Body of pancreas (tissue), 4 donors: Measurements from ENCODE around the gene MPO. TPM values are rescaled to one million over a fixed set of nuclear protein-coding genes. Genes with fewer than 3 reads are reported as not detected.

ENCODE experiments used
- ATAC-seq: fragments of 150-250 bp; one replicate; pipeline ENCODE4 v1.9.1; 2016
- DNase-seq, 4 donors: peaks; one replicate each; pipeline ENCODE4 v3.0.0-alpha.2; 2019
- H3K27ac ChIP-seq, 4 donors: fragments of 200-600 bp; sonication (generic); 1 replicate in 3 of 4; 2 replicates in 1 of 4; pipeline versions ENCODE4 v1.5.1 to v1.6.1; 2016 to 2019; ENCODE audit warnings: mild to moderate bottlenecking in 1 of 4, mixed read lengths in 1 of 4, moderate library complexity in 1 of 4
- H3K27me3 ChIP-seq, 2 donors: fragments of 200-600 bp; sonication (generic); one replicate each; pipeline ENCODE4 v1.6.0; 2016; ENCODE audit warnings: mild to moderate bottlenecking in 1 of 2
- H3K36me3 ChIP-seq, 2 donors: fragments of 200-600 bp; sonication (generic); replicated peaks in 1 of 2; 2 replicates each; pipeline ENCODE4 v1.5.1; 2016; ENCODE audit warnings: low read depth in 2 of 2; ENCODE audit not compliant: insufficient read depth in 1 of 2
- H3K4me1 ChIP-seq: fragments of 200-600 bp; sonication (generic); one replicate; pipeline ENCODE4 v1.6.0; 2016
- H3K4me3 ChIP-seq, 2 donors: fragments of 200-600 bp; sonication (generic); 1 replicate in 1 of 2; 2 replicates in 1 of 2; pipeline ENCODE4 v1.5.1; 2016 to 2019
- H3K9me3 ChIP-seq, 3 donors: fragments of 200-600 bp; sonication (generic); 1 replicate in 2 of 3; 2 replicates in 1 of 3; pipeline ENCODE4 v1.5.1; 2016
- CTCF ChIP-seq, 7 experiments: fragments of 450-650 bp in 4 of 7; fragments of 200-600 bp in 3 of 7; sonication (generic) in 3 of 7; IDR thresholded peaks; one replicate each; pipeline ENCODE4 v1.5.1; 2016 to 2019; ENCODE audit warnings: antibody characterized with exemption in 7 of 7
- POLR2A ChIP-seq, 3 donors: fragments of 450-650 bp; IDR thresholded peaks; one replicate each; pipeline ENCODE4 v1.6.1; 2016; ENCODE audit warnings: antibody characterized with exemption in 3 of 3, mild to moderate bottlenecking in 2 of 3
- WGBS, 2 donors: methylation state at CpG; one replicate each; pipeline ENCODE4 v1.1.5; 2017; 5-methylcytosine and 5-hydroxymethylcytosine counted together
- intact Hi-C: fragments of 100-400 bp; cut with DNase I; formaldehyde crosslinking; loops from one replicate; pipeline ENCODE4 v1.15.1; 2023
- total RNA-seq, 2 donors: library from RNA; depleted of rRNA; stranded (reverse); fragments of >200 nt; gene quantifications; one replicate each; pipeline ENCODE4 v1.1.0, GENCODE V29; 2016

Gene MPO
- total RNA-seq, 2 donors from 2014 or later, result not detected

DNA sequence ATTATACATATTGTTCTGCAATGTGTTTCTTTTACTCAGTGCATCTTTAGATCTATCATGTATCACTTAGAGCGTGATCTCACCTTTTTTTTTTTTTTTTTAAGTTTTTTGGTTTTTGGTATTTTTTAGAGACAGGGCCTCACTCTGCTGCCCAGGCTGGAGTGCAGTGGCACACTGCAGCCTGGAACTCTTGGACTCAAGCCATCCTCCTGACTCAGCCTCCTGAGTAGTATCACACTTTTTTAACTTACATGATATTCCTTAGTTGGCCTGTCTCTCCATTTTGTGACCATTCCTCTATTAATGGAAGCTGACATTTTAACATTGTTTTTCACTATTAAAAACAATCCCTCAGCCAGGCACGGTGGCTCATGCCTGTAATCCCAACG, 4.7 kb upstream of the MPO start:
- WGBS, 2 donors, result 89 to 93% methylated on average over 3 of the region's 3 CpGs
- ATAC-seq (no peak), DNase-seq (no peak)
- intact Hi-C loops, result no loop called here
- no peaks in the 10 kb centered on the region for H3K4me1 ChIP-seq
- no peak overlapping the region for H3K4me3 ChIP-seq
- H3K9me3 ChIP-seq, result no peaks in the 10 kb centered on the region
- no peaks in the 10 kb centered on the region for H3K27me3 ChIP-seq
- TF ChIP-seq POLR2A (IDR thresholded peaks at IDR 0.05), result no peak
- no peak for TF ChIP-seq CTCF (IDR thresholded peaks at IDR 0.05)
- H3K36me3 ChIP-seq, result no peaks in the 10 kb centered on the region
- no peak overlapping the region for H3K27ac ChIP-seq

DNA sequence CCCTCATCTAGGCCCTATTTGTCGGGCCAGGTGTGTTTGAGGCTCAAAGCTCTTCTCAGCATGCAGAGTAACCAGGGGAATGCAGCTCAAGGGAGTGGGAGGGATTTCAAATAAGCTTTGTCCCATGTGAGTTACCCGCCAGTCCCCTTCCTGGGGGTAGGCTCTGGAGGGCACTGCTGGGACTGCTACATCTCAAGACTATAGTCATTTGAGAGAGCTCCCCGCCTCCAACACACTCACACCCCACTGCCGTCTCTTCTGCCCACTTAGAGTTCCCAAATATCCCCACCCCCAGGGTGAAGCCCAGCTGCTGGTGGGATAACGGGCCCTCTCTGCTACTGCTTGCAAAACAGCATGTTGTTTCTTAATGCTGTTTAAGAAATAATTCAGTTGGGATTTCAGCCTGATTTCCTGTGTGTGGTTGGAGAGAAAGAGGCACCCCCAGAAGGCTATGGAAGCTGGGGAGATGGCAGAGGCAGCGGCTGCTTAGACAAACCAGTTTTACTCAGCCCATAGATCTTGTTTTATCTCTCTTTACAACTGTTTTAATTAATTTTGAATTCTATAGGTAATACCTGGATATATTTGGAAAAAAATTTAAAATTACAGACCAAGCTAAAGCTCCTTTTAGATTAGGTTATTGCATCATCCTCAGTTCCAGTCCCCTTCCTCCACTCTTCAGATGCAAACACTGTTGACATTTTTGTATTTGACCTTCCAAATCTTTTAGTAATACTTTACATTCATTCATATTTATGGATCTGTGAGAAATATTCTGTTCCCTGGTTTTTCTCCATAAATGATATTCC, 4.1 kb upstream of the MPO start:
- intact Hi-C loops, result no loop called here
- TF ChIP-seq POLR2A (IDR thresholded peaks at IDR 0.05), result no peak
- TF ChIP-seq CTCF (IDR thresholded peaks at IDR 0.05), result no peak
- 49 to 66% methylated on average over 6 of the region's 6 CpGs for WGBS, 2 donors
- no peaks in the 10 kb centered on the region for H3K9me3 ChIP-seq
- H3K36me3 ChIP-seq, result no peaks in the 10 kb centered on the region
- H3K4me1 ChIP-seq, result no peaks in the 10 kb centered on the region
- DNase-seq (no peak), ATAC-seq (no peak)
- no peak overlapping the region for H3K27ac ChIP-seq
- no peaks in the 10 kb centered on the region for H3K27me3 ChIP-seq
- H3K4me3 ChIP-seq, result no peak overlapping the region

- Histone ChIP-seq H3K4me1 (peaks cover 5% of the 10 kb centered on the region), H3K27me3 (no peaks in the 10 kb centered on the region), H3K36me3 (no peaks in the 10 kb centered on the region), H3K9me3 (no peaks in the 10 kb centered on the region), H3K4me3 (no peak overlapping the region), H3K27ac (no peak overlapping the region)
- DNase-seq (no peak), ATAC-seq (no peak)
- intact Hi-C loops, result no loop called here
- WGBS, 2 donors, result 60 to 63% methylated on average over 10 to 12 of the region's 12 CpGs
- TF ChIP-seq CTCF (IDR thresholded peaks at IDR 0.05), result no peak
- TF ChIP-seq POLR2A (IDR thresholded peaks at IDR 0.05), result no peak
Observed at GRCh38 chr17:58283674-58284612, 3.2 kb upstream of the MPO start.

DNA sequence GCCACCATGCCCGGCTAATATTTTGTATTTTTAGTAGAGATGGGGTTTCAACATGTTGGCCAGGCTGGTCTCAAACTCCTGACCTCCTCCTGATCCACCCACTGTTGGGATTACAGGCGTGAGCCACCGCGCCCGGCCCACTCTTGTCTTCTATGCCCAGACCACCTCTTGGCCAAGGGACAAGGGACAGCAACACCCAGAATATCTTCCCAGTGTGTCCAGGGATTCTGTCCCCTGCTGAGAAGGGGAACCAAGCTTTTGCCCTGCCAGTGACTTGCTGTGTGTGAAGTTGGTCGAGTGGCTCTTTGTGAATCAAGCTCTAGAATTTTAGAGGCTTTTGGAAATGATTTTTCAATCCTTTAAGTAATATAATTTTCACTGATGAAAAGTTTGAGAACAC, 1.7 kb upstream of the MPO start:
- Histone ChIP-seq H3K4me1 (peaks cover 10% of the 10 kb centered on the region), H3K36me3 (no peaks in the 10 kb centered on the region), H3K9me3 (no peaks in the 10 kb centered on the region), H3K4me3 (no peak overlapping the region), H3K27me3 (no peaks in the 10 kb centered on the region), H3K27ac (no peak overlapping the region)
- DNase-seq (no peak), ATAC-seq (no peak)
- TF ChIP-seq POLR2A (IDR thresholded peaks at IDR 0.05) (no peak), CTCF (IDR thresholded peaks at IDR 0.05) (no peak)
- WGBS, 2 donors, result 77 to 87% methylated on average over 6 of the region's 6 CpGs
- intact Hi-C loops, result no loop called here
